ENCODE results near the gene TH.

TH gene

DNA sequence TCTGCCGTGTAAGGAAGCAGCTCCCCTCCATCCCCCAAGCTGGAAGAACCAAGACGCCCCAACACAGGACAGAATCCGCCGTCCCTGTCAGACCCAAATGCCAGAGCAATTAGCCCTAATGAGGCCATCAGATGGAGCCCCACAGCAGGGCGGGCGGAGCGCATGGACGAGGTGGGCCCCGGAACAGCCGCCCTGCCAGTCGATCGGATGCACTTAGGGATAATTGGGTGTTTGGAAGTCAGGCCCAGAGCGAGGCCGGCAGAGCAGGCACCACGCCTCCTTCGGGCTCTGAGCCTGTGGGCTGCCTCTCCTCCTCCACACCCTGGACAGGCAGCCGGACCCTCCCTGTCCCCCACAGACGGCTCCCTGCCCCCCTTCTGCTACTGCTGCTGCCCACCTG, 5.5 kb upstream of the TH start:
- peak in 1 of 3 experiments; percentile 34 for DNase-seq

DNA sequence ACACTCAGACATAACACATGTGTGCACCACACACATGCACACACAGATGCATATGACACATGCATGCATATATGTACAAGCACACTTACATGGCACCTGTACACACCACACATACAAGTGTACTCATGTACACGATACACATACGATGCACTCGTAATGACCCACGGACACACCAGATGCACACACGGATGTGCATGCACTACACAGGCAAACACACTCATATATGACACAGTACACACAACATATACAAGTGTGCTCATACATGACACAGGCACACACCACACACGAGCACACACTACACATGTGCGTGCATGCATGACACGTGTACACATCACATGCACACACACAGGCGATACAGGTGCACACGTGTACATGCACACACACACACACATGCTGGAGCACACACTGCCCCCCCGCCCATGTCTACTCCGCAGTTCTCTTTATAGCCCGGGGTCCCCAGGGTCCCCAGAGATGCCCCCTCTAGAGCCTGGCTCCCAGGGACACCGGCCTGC, 4.8 kb upstream of the TH start:
- DNase-seq = no peak

DNA sequence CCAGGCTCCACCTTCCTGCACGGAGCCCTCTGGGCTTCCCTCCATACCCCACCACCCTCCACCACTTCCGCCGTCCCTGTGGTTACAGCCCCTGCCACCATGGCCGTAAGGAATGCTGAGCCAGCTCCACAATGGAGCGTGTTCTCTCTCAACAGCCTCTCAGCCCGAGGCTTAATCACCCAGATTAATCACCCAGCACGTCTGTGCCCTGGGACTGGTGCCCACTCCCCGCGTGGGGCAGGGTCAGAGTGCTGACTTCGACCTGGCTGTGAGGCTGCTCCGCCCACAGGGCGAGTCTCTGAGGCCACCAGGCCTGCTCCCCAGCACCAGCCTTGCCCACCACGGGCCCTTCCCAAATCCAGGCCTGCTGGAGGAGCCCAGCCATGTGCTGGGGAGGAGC, 4.0 kb upstream of the TH start:
- peak in 1 of 3 experiments; percentile 16 for DNase-seq

DNA sequence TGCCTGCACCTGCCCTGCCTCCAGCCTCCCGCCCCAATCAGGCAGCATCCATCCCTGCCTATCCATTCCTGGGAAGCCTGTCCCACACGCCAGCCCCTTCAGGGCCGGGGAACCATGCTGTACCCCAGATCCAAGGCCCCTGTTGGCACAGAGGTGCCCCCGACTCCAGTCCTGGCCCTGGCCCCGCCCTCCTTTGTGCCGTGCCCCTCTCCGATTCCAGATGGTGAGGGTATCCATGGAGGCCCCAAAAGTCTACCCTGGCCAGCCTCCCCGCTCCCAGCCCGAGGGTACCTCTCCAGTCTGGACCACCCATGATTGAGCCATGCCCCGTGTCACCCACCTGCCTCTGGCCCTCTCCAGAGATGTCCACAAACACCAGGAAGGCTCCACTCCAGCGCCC, 2.7 kb upstream of the TH start:
- DNase-seq = no peak

DNA sequence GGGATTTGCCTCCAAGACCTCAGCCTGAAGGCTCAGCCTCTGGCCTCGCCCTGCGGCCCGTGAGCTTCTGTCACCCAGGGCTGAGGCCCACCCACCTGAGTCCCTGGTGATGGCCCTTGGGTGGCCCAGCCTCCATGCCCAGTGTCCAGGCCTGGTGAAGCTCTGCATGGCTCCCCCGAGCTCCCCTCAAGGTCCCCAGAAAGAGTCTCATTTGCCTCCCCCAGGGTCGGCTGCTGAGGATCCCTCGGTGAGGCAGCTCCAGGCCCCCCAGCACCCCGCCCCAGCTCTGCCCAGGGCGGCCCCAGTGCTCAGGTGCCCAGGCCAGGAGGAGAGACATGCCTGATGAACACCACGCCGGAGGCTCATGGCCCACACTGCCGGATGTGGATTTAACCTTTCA, 2.1 kb upstream of the TH start:
- no peak for DNase-seq

DNA sequence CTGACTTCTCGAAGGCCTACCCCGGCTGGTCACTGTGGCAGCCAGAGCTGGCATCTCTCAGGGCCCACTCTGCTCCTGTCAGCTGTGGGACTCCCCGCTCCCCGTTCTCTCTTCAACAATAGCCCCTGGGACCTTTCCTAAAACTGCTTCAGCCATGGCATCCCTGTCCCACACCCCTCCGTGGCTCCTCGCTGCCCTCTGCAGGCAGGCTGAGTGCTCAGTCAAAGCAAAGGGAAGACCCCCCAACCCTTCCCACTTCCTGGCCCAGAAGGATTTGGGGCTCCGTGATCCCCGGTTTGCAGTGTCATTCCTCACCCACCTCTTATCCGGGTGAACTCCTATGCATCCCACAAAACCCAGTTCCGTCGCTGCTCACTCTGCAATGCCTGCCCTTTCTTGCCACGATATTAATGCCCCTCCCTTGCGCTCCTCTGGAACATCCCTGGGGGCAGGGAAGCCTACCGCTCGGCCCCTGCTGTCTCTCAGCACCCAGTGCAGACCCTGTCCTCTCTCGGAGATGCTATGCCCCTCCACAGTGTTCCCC, 1.6 kb upstream of the TH start:
- no peak for DNase-seq

DNA sequence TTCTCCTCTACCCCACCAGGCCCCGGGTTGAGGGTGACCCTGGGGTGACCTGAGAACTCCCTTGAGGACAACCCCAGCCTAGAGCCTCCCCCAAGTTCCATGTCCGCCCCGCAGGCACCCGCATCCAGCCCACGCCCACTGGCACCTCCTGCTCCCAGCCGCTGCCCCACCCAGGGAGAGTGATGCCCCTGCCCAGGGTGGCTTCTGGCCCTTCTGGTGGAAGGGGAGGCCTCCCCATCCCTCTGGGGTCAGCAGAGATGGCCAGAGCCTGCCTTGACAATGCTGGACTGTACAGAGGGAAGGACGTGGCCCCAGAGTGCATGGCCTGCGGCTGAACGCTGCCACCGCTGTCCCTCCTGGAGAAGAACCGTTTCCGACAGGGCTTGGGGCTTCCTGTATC, 1.1 kb upstream of the TH start:
- no peak for DNase-seq

DNA sequence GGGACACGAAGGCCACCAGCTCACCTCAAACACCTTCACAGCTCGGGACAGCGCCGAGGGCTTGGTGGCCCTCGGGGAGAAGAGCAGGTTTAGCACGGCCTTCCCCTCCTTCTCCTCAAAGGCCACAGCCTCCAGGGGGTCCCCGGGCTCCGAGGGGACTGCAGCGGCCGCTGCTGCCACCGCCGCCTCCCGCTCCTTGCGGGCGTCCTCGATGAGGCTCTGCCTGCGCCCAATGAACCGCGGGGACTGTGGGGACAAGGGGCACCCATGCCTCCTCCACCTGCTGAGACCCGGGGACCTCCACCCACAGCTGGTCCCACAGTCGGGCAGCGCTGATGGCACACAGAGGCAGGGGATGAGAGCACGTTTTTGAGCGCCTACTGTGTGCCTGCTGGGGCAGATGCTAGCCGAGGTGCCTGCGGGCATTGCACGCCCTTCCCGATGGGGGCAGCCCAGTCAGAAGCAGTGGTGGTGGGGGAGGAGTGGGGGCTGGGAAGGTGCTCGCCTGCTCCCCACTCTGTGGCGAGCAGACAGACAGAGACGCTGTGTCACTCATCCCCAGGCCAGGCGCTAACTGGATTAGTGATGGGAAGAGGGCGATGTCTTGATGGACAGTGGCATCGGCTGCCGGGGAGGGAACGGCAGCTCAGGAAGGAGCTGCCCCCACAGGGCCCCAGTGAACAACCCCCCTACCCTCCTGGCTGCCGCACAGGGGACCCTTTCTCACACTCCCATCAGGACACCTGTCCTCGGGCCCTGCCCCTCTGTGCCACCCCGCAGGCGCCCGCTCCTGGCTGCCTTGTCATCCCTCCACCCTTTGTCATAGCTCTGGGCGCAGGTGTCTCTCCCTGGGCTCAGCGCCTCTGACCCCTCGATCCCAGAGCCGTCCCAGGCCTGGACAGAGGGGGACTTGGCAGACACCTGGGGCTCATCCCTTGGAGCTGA, 1.7 kb downstream of the TH start:
- DNase-seq = no peak

DNA sequence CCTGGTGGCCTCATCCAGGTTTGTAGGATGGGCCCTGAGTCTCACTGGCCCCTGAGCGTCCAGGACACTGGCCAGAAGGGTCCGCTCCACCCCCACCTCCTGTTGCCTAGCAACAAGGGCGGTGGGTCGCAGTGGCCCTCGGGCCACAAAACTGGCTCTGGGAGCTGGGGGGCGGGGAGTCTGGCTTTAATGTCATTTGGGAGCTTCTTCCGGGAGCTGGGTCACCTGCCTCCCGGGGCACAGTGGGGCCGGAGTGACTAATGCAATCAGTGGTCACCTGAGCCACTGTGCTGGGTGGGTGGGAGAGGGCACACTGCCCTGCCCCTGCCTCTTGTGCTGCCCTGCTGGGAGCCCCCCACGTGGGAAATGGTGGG, 2.6 kb downstream of the TH start:
- DNase-seq = no peak

DNA sequence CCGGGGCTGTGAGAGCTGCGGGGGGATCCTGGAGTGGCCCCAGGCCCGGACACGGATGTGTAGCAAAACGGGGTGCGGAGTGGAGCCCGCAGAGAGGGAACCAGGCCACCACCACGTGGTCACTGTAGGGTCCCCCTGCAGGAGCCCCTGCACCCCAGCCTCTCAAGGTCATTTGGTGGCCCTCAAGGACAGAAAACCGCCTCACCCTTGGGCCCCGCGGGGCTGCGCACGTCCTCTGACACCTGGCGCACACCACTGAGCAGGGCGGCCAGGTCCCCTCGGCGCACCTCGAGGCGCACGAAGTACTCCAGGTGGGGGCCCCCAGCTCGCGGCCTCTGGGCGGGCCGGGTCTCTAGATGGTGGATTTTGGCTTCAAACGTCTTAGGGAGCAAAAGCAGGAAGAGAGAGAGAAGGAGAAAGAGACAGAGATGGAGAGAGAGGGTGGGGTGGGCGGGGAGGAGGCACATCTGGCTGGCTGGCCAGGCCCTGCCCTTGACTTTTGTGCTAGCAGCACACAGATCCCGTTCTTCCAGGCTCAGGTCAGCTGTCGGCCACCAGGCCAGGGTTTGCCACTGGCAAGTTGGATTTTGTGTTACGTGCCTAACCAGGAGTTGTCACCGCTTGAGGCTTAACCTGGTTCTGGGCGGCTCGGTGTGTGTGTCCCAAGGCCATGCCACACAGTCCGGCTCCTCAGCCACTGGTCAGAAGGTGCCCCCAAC, 3.2 kb downstream of the TH start:
- DNase-seq = no peak

DNA sequence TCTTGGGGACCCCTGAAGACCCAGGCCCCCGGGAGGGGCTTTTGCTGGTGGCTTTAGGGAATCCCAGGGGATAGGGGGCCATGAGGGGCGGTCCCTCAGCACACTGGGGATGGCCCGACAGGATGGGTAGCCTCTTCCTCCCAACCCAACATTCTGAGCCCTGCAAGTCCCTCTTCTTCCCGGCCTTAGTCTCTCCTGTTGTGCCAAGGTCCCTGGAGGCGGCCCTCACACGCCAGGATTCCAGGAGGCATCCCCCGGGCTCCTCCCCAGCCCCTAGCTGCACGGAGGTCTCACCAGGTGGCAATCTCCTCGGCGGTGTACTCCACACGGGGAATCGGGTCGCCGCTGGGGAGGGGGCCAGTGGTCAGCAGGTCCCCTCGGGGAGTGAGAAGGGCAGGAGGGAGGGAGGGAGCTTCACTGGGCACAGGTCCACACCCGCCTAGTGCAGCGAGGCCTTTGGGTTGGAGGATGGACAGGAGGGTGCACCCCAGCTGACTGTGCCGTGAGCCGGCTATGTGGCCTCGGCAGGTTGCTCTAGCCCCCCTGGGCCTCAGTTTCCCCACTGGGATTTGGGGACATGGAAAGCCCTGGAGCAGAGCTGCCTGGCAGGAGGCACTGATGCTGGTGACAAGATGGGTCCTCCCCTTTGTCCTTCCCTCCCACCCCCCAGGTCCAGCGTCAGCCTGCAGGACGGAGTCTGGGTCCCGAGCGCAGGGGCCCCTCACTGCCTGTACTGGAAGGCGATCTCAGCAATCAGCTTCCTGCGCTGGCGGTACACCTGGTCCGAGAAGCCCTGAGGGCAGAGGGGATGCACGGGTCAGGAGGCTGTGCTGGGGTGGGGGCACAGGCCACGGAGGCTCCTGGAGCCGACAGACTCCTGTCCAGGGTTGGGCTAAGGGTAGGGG, 4.2 kb downstream of the TH start:
- no peak for DNase-seq

DNA sequence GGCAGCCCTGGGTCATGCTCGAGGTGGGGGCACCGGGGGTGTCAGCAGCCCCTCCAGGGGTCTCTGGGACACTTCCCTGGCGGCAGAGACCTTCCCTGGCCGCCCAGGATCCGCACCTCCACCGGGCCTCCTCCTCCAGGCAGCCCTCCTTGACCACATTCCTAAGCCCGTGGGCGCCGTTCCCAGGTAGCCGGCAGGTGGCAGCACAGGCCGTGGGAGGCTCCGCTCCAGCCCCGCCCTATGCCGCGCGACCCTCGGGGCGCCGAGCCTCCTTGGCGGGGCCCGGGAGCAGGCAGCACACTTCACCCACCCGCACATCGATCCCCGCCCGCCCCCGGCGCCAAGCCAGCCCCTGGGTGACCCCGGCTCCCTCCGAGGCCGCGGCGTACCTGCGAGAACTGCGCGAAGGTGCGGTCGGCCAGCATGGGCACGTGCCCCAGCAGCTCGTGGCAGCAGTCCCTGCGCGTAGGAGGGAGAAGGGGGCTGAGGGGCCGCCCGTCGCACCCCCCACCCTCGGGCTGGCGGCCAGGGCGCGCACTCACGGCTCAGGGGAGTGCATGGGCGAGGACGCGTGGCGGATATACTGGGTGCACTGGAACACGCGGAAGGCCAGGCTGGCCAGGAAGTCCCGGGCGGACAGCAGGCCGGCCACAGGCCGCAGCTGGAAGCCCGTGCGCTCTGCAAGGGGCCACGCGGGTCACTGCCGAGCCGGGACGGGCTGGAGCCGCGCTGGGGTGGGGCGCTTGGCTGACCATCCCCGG, 5.3 kb downstream of the TH start:
- DNase-seq = peak in 2 of 3 experiments; percentile 60 to 64

DNA sequence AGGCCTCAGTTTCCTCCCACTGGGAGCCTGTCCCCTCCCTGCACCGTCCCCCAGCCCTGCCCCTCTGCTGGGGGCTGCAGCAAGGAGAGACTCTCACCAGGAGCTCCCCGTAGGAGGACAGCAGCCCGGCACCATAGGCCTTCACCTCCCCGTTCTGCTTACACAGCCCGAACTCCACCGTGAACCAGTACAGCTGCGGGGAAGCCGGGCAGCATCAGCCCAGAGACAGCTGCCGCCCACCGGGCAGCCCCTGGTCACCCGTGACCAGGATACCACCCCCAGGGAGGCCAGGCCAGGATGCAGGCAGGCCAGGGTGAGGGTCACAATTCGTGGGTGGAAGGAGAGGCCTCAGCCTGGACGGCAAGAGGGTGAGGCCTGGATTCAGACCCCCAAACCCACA, 6.0 kb downstream of the TH start:
- DNase-seq = no peak

DNA sequence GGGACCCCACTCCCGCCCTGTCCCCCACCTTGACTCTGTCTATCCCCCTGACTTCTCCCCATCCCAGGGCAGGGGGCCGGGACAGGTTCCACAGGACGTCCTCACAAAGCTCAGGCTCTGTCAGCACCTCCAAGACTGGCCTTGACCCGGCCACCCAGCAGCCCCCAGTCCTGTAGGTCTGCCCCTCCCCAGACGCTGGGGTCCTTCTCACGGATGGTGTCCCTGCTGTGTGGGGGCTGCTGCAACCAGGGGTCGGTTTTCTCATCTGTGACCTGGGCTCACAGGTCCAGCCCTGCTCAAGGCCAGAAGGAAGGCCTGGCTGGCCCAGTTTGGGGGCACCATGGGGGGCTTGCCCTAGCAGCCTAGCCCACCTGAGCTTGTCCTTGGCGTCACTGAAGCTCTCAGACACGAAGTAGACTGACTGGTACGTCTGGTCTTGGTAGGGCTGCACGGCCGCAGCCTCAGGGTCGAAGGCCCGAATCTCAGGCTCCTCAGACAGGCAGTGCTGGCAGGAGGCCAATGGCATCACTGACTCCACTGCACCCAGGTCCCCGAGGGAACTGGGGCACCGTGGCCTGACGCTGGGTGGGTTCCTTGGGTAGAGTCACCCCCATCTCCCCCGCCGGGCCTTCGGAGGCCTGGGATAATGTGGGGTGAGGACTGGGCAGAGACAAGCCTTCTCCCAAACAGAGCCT, 6.6 kb downstream of the TH start:
- no peak for DNase-seq

DNA sequence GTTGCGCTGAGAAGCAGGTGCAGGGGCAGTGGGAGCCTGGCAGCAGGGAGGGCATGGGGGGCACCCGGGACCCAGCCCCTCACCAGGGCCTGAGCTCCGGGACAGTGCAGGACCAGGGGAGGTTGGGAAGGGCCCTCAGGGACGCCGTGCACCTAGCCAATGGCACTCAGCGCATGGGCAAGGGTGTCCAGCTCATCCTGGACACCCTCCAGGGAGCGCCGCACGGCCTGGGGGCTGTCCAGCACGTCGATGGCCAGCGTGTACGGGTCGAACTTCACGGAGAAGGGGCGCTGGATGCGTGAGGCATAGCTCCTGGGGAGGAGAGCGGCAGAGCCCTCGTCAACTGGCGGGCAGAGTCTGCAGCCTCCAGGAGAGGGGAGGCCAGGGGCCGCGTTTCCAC, 7.5 kb downstream of the TH start:
- DNase-seq = no peak

DNA sequence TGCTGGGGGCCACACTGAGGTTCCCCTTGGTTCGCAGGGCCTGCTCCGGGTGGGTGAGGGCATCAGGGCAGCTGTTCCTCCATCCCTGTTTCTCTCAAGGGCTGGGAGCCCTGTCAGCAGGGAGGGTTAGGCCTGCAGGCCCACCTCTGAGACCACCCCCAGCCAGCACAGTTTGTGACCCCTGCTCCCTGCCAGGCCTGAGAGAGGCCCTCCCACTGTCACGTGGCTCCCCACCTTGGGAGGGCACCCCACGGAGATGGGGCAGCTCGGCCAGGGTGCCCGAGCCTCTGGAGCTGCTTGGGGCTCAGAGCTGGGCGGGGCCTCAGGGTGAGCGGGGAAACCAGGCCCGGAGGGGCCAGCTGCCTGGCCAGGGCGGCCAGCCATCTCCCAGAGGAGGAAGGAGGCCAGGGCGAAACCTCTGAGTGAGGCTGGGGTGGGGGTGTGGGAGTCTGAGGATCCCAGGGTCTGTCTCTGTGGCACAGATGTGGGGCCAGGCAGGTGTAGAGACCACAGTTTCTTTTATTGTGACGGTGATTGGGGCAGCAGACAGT, 8.1 kb downstream of the TH start:
- no peak for DNase-seq

DNA sequence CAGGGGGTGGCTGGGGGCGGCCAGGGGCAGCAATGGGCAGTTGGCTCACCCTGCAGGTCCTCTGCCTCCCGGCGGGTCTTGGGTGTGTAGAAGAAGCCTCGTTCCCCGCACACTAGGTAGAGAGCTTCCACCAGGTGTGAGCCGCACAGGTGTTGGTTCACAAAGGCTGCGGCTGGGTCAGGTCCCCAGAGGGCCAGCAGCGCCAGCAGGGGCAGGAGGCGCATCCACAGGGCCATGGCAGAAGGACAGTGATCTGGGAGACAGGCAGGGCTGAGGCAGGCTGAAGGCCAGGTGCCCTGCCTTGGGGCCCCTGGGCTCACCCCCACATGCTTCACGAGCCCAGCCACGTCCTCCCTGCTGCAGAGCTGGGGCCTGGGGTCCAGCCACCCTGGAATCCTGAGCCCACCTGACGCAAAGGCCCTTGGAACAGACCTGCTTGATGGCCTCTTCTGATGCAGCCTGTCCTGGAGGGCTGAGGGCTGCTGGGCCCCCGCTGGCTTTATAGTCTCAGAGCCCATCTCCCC, 10.8 kb downstream of the TH start, which contains the start of gene INS:
Gene INS (minus strand): TSS at position 474 of the 524 bp plus-strand sequence. CDS start 238 bp downstream, at position 236.
- peak in 2 of 3 experiments; percentile 32 to 52 for DNase-seq

DNA sequence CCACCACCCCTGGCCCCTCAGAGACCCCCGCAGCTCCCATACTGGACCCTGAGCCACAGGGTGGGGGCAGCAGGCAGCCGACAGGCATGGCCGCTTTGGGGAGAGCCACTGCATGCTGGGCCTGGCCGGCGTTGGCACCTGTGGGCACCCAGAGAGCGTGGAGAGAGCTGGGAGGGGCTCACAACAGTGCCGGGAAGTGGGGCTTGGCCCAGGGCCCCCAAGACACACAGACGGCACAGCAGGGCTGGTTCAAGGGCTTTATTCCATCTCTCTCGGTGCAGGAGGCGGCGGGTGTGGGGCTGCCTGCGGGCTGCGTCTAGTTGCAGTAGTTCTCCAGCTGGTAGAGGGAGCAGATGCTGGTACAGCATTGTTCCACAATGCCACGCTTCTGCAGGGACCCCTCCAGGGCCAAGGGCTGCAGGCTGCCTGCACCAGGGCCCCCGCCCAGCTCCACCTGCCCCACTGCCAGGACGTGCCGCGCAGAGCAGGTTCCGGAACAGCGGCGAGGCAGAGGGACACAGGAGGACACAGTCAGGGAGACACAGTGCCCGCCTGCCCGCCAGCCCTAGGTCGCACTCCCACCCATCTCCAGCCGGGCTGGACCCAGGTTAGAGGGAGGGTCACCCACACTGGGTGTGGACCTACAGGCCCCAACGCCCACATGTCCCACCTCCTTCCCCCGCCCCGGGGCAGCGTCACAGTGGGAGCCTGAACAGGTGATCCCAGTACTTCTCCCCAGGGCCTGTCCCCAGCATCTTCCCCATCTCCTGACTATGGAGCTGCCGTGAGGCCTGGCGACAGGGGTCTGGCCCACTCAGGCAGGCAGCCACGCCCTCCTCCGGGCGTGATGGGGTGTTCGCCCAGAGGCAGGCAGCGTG, 11.8 kb downstream of the TH start:
- DNase-seq = no peak

DNA sequence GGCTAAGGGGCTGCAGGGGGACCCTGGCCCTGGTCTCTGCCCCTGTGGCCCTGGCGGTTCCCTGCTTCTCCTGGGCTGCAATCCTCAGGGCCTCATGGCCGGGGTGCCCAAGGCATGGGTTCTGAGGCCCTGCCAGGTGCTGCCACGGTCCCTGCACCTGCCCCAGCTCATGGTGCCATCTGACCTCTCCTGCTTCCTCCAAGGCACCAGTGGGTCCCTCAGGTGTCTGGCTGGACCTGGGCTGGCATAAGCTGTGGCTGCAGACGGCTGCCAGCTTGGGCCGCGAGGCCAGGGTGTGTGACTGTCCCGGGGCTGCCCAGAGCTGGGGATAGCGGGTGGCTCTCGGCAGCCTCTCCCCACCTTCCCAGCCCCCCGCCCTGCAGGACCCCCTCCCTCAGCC, 12.6 kb downstream of the TH start:
- DNase-seq = no peak

Measured in NCI-H1417 (cell line).